Measurements from ENCODE around the gene GPC5.
"Not testable (repeated sequence)": the region's sequence is repeated elsewhere in the genome, so short reads cannot be mapped to it uniquely, and the experiment has no call there.

Gene GPC5

DNA sequence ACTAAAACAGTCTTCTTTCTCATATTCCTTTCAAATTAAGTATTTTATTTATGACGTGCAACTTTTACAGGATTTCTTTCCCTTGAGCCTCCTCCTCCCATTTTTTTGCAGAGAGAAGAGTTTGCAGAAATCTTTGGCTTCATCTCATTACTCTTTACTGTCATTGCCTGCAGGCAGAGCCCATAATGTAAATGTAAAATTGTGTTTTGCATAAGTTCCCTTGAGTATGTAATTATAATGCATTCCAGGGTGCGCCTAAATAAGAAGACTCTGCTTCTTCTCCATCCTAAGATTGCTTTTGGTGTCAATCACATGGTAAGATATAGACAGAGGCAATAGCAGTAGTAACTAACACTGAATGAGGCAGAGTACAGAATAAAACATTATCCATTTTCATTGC, 27.9 kb upstream of the GPC5 start:
- DNase-seq, result no peak

- no peak for DNase-seq
Observed at GRCh38 chr13:91372911-91373310, 25.5 kb upstream of the GPC5 start.

DNA sequence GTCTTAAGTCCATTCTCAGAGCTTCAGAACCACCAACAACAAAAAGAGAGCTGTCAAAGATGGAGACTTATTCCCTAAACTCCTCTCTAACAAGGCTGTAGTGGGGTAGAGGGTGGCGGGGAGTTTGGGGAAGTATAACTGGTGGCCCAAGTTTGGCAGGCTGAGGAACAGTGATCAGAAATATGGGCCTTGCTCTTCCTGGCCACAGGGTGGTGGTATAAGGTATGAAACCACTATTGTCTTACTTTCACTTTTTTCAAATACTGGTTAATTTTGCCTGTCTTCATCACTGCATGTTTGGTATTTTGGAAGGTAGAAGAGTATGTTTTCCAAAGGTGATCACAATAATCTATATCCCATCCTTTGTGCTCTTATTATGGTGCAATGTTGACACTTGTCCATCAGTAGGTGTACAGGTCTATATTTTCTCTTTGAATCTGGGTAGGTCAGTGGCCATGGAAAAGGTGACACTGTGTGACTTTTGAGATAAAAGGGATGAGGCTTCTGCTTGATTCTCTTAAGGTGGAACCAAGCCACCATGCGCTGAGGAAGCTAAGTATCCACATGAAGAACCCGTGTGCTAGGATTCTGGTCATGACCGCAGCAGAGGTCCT, 23.2 kb upstream of the GPC5 start:
- no peak for DNase-seq

DNA sequence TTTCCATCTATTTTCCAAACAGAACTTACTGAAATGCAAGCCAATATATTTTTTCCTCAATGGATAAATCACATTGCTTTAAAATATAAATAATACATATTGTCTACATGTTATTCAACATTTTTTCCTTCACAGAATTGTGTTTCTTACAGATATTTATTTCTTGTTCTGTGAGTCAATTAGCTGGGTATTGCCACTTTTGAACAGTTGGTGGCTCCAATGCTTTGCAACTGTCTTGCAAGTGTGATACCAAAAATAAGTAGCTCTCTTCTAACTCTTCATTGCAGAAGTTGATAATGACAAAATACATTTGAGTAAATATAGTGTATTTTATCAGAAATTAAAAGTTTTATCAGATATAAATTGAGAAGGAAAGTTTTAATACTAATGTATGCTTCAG, 17.1 kb upstream of the GPC5 start:
- DNase-seq, result no peak

GRCh38 chr13:91383836-91384235, 14.6 kb upstream of the GPC5 start:
- DNase-seq, result no peak

- no peak for DNase-seq
Observed at GRCh38 chr13:91384896-91385295, 13.5 kb upstream of the GPC5 start.

GRCh38 chr13:91389186-91389585, 9.2 kb upstream of the GPC5 start:
- DNase-seq, result no peak

DNA sequence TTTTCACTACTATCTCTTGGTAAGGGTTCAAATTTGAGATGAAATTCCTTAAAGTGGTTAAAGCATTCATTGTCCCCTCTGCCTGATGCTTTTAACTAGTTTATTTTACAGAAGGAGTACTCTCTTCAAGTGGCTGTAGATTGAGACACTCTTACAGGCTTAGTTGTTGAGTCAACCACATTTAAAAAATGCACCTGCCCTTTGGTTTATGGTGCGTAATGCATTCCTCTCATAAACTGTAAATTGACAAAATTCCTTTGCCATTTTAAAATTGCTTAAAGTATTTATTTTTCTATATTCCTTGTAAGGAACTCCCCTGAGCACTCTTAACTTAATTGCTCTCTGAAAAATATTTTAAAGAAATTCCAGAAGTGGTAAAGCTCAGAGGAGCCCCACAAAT, 826 bp upstream of the GPC5 start:
- DNase-seq, result no peak

DNA sequence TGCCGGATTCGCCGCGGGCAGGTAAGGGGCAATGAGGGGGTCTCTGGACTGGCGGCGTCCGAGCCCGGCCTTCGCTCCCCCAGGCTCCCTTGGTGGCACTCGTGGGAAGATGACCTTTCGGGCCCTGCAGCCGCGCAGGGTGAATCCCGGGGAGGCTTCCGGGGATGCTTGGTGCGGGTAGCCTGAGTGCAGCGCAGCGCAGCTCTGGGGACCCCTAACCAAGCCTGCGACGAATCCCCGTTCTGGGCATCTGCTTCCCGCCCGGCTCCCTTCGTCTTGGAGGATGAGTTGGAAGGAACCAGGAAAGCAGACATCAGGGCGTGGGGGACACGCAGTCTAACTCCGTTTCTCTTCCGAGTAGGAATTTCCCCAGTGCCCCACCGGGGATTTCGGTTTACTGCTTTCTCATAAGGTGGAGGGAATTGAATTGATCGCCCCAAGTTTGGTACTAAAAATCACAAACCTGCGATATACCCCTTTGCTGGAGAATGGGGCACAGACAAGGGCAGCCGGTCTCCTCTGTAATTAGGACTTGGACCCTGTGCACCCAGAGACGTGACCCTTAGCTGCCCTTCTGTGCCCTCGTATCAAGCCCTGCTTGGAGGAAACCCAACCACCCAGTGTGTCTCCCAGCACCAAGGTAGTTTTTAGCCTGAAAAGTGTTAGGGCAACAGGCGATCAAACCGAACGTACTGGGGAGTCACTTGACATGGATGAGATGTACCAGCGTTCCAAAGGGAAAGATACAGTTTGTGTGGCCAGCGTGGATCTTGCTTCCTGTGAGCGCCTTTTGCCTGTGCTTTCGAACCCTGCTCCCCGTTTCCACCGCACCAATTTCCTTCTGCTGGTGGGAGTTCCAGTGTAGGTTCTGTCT, 1.0 kb downstream of the GPC5 start:
- no peak for DNase-seq

- DNase-seq, result no peak
Observed at GRCh38 chr13:91400063-91400399, 1.6 kb downstream of the GPC5 start.

- DNase-seq, result no peak
Observed at GRCh38 chr13:91400671-91401070, 2.2 kb downstream of the GPC5 start.

DNA sequence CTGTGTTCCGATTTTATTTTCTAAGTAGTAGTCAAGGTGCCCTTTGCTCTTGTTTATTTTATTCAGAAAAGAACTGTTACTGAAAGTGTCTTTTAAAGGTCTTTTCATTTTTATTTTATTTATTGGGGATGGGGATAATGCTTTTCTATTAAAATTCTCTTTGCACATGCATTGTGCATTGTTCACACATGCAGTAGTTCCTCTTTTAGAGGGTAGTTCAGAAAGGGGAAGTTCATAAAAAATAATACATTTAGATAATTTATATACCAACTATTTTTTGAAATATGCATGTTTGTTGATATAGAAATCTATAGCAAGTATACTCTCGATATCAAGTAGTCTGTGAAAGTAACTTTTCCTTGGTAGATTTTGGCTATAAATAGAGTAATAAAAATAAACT, 3.5 kb downstream of the GPC5 start:
- no peak for DNase-seq

DNA sequence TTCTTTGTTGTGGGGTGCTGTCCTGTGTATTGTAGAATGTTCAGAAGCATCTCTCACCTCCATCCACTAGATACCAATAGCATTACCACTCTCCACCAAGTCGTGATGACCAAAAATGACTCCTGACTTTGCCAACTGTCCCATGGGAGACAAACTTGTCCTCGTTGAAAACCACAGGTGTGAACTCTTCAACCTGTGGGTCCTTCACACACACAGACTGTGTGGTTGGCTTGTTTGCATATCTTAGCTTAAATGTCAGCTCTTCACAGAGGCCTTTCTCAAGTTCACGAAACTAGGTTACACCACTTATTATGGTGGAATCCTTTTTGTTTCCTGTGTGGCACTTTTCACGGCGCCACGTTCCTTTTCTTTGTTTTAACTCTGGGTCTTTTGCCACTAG, 6.8 kb downstream of the GPC5 start:
- DNase-seq, result no peak

GRCh38 chr13:91406619-91407018, 8.2 kb downstream of the GPC5 start:
- no peak for DNase-seq

- no peak for DNase-seq
Observed at GRCh38 chr13:91408971-91409370, 10.6 kb downstream of the GPC5 start.

- DNase-seq, result not testable (repeated sequence)
Observed at GRCh38 chr13:91416579-91416978, 18.2 kb downstream of the GPC5 start.

DNA sequence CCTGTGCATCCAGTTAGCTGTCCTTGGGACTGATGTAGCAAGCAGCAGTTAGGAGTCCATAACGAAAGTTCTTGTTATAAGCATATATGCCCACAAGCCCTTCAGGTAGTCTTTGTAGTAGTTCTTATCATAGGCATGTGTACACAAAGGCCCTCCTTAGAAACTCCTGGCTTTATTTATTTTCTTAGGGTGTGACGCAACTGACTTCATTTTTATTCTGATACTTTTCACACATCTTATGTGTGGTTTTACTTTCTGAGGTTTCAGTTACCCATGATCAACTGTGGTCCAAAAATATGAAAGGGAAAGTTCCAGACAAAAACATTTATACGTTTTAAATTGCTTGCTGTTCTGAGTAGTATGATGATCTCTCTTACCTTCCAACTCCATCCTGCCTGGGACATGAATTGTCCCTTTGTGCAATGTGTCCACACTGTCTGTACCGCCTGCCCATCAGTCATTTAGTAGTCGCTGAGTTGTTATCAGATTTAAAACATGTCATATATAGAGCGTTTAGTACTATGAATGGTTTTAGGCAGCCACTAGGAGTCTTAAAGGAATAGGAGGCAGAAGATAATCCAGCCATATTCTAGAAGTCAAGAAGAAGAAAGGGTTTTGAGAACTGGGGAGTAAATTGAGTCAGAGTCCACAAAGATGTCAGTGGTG, 19.4 kb downstream of the GPC5 start:
- DNase-seq, result no peak

- no peak for DNase-seq
Observed at GRCh38 chr13:91426913-91427312, 28.5 kb downstream of the GPC5 start.

GRCh38 chr13:91438674-91439073, 40.3 kb downstream of the GPC5 start:
- not testable (repeated sequence) for DNase-seq

GRCh38 chr13:91450913-91451312, 52.5 kb downstream of the GPC5 start:
- DNase-seq, result no peak

- no peak for DNase-seq
Observed at GRCh38 chr13:91454666-91455065, 56.2 kb downstream of the GPC5 start.

- no peak for DNase-seq
Observed at GRCh38 chr13:91456837-91457236, 58.4 kb downstream of the GPC5 start.

DNA sequence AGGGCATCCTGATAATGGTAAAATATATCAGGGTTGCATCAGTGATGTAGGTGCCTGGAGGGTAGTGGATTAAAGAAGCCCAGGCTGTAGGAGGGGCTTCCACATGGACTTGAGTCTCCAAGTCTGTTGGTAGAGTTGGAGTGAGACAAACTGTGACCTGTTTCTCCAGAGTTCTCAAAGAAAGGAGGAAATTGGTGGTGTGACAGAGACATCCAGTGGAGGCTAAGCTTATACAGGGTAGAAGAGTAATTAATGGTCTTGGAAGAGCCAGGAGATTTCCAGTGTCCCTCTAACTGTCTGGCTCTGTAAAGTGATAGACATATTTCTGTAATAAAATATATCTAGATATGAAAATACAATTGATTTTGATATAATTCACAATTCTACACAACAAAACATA, 61.1 kb downstream of the GPC5 start:
- no peak for DNase-seq

- no peak for DNase-seq
Observed at GRCh38 chr13:91464336-91464735, 65.9 kb downstream of the GPC5 start.
